ENCODE data around the gene RFX3.
A peak's percentile ranks its signal among the peaks of the same experiment; 100 is the strongest.

RFX3 gene

DNA sequence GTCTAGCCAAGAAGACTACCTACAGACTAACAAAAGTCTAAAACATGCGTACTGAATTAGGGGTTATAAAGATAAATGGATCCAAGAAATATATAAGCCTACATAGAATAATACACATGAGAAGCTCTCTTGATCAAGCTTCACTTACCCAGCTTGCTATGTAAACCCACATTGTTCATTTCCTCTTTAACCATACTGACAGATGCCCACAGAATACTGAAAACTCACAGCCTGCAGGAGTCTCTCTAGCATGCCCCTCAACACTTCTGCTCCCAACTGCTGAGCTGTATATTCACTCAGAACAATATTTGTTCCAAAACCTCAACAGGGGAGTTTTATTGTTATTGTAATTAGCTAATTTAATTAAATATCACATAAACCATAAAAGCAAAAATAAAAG is 52.4 kb downstream of the RFX3 start:
- no peak for TF ChIP-seq CTCF (IDR thresholded peaks at IDR 0.05; ENCODE audit: low read depth, low read length, missing control alignments)
- no peak overlapping the region for H3K4me3 ChIP-seq (replicated peaks; ENCODE audit: low read depth, low read length)
- no peak for DNase-seq (ENCODE audit: extremely low read depth, low read depth)

DNA sequence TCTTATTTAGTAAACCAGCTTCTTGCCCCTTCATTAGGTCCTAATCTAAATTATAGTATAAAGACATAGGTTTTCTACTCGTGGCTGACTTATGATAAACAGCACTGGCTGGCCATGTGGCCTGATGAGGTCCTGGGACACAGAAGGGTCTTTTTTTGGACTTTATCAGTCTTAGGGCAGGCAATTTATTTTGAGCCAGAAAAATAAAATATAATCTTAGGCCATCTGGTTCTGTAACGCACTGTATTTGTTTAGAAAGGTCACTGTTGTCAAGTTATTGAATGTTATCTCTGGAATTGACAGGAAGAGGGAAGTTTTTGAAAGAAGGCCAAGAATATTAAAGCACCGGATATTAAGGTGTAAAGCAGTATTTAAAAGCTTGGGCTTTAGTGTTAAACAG is 53.9 kb downstream of the RFX3 start:
- no peak for DNase-seq (ENCODE audit: extremely low read depth, low read depth)
- no peak for TF ChIP-seq CTCF (IDR thresholded peaks at IDR 0.05; ENCODE audit: low read depth, low read length, missing control alignments)
- H3K4me3 ChIP-seq (replicated peaks; ENCODE audit: low read depth, low read length) = no peak overlapping the region

- no peak for TF ChIP-seq CTCF (IDR thresholded peaks at IDR 0.05; ENCODE audit: low read depth, low read length, missing control alignments)
- H3K4me3 ChIP-seq (replicated peaks; ENCODE audit: low read depth, low read length) = no peak overlapping the region
- no peak for DNase-seq (ENCODE audit: extremely low read depth, low read depth)
These were observed 57.2 kb downstream of the RFX3 start for GRCh38 chr9:3468421-3469205.

DNA sequence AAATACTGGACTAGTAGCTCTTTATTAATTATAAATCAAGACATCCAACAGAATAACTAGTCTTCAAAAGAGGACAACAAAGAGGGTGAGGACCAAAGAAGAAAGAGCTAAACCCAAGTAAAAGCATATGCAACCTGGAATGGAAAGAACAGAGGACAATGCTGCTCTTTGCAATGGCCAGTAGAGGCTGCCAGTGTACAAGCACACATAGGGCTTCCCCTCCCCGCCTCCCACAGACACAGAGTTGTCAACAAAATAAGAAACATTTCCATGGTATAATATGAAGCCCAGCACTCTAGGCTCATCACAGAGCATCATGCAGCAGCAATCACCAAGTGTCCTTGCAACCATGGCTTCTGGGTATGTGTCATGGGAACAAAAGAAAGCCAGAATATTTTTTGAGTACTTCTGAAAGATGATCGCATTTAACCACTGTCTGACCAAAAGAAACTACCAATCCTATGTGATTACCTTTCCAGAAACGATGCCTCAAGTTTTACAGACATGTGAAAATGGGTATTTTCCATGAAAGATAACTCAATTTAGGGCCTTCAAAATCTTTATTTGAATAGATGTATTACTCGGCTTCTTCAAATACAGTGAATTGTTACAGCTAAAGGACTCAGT is 58.1 kb downstream of the RFX3 start:
- TF ChIP-seq CTCF (IDR thresholded peaks at IDR 0.05; ENCODE audit: low read depth, low read length, missing control alignments) = peak; percentile 94
- H3K4me3 ChIP-seq (replicated peaks; ENCODE audit: low read depth, low read length) = no peak overlapping the region
- DNase-seq (ENCODE audit: extremely low read depth, low read depth) = peak; percentile 39

GRCh38 chr9:3464033-3464638 is 61.7 kb downstream of the RFX3 start:
- TF ChIP-seq CTCF (IDR thresholded peaks at IDR 0.05; ENCODE audit: low read depth, low read length, missing control alignments) = no peak
- DNase-seq (ENCODE audit: extremely low read depth, low read depth) = peak; percentile 26

DNA sequence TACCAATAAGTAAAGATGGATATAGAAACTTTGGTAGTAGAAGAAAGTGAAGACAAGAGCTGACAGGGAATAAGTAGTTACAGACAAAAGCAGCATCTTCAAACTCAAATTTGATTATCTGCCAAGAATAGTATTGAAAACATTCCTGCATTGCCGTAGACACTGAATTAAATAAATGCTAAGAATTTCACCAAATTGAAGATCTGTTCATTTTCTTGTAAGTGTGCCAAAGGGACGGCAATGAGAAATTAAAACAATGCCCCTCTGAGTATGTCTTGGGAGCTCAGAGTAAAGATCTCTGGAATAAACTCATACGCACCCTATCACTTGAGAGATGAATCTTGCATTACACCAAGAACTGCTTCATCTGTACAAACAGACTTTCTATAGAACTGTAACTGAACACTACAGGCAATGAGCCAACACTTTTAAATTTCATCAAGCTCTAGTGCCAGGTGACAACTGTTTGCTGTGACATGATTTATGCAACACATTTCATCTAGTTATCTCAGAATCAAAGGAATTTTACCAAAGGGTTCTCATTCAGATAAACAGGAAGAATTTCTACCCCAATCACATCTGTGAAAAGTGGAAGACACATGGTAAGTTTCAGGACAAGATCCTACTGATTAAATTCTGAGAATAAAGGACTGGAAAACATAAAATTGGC is 66.9 kb downstream of the RFX3 start:
- TF ChIP-seq CTCF (IDR thresholded peaks at IDR 0.05; ENCODE audit: low read depth, low read length, missing control alignments) = no peak
- H3K4me3 ChIP-seq (replicated peaks; ENCODE audit: low read depth, low read length) = no peak overlapping the region
- DNase-seq (ENCODE audit: extremely low read depth, low read depth) = peak; percentile 36

More at GRCh38 chr9:3464033-3464638, 61.7 kb downstream of the RFX3 start:
- H3K4me3 ChIP-seq (replicated peaks; ENCODE audit: low read depth, low read length) = no peak overlapping the region
